ENCODE data around the gene ACVR2B. TPM values are rescaled to one million over a fixed set of nuclear protein-coding genes. Genes with fewer than 3 reads are reported as not detected.

The ACVR2B gene
- polyA plus RNA-seq = 0.98 and 2.2 TPM in 2 replicates

DNA sequence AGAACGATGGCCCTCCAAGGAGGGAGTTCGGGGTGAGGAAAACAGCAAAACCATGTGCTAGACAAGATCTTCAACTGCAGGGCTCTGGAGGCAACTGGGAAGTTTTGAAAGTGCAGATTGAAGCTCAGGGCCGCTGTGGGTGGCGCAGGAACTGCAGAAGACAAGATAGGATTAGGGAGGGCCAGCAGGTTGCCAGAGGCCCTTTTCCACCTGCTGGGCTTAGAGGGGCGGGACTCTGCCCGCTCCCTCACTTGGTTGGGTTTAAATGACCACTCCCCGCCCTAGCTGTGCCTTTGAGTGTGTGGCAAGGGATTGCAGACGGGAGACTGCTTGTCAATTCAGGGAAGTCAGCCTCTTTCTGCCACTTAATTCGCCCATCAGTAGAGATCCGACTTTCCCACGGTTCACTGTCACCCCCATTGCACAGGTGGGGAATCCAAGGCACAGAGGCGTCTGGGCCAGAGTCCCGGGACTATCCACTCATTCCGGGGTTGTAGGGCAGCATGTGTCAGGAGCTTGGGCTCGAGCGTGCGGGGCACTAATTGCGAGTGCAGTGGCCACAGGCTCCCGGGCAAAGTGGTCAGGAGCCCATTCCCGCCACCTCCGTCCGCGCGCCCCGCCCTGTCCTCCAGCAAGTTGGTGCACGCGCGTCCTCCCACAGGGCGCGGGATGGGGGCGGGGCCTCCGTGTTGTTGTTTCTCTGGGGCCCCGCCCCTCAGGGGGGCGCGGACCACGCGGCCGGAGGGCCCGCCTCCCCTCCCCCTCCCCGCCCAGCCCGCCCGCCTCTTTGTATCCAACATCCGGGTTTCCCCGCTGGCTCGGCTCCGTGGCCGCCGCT lies at the start of gene ACVR2B:
ACVR2B (plus strand) TSS at position 816 of the 838 bp plus-strand sequence. CDS start 433 bp downstream, outside the sequence.

DNA sequence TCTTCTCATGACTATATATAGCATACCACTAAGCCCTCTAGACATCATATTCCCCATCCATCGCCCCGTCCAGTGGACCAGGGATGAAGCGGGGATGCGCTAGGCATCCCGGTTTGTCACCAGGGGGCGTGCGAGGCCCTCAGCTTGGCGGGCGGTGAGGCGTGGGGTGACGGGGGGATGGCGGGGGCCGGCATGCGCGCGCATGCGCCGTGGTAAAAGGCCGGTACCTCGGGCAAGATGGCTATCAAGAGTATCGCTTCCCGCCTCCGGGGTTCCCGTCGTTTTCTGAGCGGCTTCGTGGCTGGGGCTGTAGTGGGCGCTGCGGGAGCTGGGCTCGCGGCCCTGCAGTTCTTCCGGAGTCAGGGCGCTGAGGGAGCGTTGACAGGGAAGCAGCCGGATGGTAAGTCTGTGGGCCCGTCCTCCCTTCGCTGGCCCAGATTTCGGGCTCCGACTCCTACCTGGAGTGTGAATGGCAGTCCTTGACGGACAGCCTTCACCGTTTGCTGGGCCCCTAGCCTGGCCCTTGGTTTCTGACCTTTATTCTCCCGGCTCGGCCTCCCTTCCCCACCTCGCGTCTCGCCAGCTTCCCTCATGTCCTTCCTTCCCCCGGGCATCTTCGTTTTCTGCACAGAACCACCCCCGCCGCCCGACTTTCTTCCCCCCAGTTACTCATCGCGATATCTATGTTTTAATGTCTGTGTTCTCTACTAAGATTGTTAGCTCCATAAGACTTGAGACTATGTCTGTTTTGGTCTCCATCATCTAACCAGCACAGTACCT lies 42.6 kb downstream of the ACVR2B start, which contains the start of gene EXOG:
EXOG (plus strand) TSS at position 210 of the 780 bp plus-strand sequence; CDS start at position 238, 28 bp downstream.

Other genes with a start within 250 kb of the ACVR2B start
- 0.15 TPM in 1 of 2 replicates, not detected in the other for gene SLC22A13, start 188.1 kb upstream of the ACVR2B start, polyA plus RNA-seq
- gene SLC22A14, start 171.6 kb upstream of the ACVR2B start, polyA plus RNA-seq = 0.78 TPM in 1 of 2 replicates, not detected in the other
- 0.23 TPM in 1 of 2 replicates, not detected in the other for gene XYLB, start 107.1 kb upstream of the ACVR2B start, polyA plus RNA-seq
- 11.1 and 16.2 TPM in 2 replicates for gene EXOG, start 42.5 kb downstream of the ACVR2B start, polyA plus RNA-seq
- gene SCN5A, start 195.8 kb downstream of the ACVR2B start, polyA plus RNA-seq = not detected in 2 replicates